Measurements from ENCODE around the gene TCERG1L.

DNA sequence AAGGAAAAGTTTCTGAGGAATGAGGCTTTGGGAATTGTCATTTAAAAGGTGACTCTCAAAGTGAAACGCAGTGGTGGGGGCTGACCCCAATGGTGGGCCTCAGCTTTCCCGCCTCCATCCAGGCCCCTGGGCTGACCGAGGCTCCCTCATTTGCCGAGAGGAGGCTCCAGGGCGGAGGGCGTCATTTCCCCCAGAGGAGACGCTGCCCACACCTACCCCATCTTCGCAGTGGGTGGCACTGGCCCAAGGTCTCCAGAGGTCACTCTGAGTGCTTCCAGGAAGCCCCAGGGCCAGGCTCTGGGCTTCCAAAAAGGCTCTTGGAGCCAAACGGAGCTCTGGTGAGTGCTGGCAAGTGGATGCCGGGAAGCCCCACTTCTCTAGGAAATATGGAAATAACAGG, 38.0 kb downstream of the TCERG1L start:
- TF ChIP-seq EZH2 (IDR thresholded peaks at IDR 0.05; ENCODE audit: borderline replicate concordance) (no peak), EZH2phosphoT487 (IDR thresholded peaks at IDR 0.05; ENCODE audit: low read depth, severe bottlenecking, unreplicated experiment) (no peak)
- TF ChIP-seq, protein P1, sequence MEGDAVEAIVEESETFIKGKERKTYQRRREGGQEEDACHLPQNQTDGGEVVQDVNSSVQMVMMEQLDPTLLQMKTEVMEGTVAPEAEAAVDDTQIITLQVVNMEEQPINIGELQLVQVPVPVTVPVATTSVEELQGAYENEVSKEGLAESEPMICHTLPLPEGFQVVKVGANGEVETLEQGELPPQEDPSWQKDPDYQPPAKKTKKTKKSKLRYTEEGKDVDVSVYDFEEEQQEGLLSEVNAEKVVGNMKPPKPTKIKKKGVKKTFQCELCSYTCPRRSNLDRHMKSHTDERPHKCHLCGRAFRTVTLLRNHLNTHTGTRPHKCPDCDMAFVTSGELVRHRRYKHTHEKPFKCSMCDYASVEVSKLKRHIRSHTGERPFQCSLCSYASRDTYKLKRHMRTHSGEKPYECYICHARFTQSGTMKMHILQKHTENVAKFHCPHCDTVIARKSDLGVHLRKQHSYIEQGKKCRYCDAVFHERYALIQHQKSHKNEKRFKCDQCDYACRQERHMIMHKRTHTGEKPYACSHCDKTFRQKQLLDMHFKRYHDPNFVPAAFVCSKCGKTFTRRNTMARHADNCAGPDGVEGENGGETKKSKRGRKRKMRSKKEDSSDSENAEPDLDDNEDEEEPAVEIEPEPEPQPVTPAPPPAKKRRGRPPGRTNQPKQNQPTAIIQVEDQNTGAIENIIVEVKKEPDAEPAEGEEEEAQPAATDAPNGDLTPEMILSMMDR (IDR thresholded peaks at IDR 0.05; ENCODE audit: poor library complexity), result no peak
